ENCODE data around the gene MCM7. TPM values are rescaled to one million over a fixed set of nuclear protein-coding genes. Genes with fewer than 3 reads are reported as not detected.
A peak's percentile ranks its signal among the peaks of the same experiment; 100 is the strongest.

Gene MCM7
- total and polyA plus RNA-seq, 5 experiments from 2014 or later, result 28.7 to 161 (median 46.6) TPM

DNA sequence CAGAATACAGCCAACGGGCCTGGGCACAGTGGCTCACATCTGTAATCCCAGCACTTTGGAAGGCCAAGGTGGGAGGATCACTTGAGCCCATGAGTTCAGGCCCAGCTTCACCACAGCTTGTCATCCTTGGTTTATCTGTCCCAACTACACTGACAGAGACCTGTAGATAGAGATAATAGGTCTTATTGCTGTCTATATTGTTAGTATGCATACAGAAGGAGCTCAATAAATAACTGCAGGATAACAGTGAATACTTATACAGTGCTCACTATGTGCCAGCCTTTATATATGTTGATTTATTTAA, 19.5 kb upstream of the MCM7 start:
- Mint-ChIP-seq H3K27ac (peak overlapping the region; percentile 96 to 100 (median 99)), H3K36me3 (peaks cover 0 to 8% (median 0%) of the 10 kb centered on the region in 3 donors), H3K27me3 (no peaks in the 10 kb centered on the region), H3K4me1 (peaks cover 15 to 53% (median 44%) of the 10 kb centered on the region in 4 donors), H3K4me3 (peak overlapping the region; percentile 91 to 99 (median 97)), H3K9me3 (no peaks in the 10 kb centered on the region)
- DNase-seq (no peak), ATAC-seq (no peak)
- POLR2A ChIA-PET, result interaction anchor here (0.6 to 15.9 kb wide), 20 partner anchors 8 to 654 kb away, joined by 3 to 252 read pairs (median 4); partner anchors contain the start of genes AP4M1, ATP5MF, COPS6 and FBXO24

DNA sequence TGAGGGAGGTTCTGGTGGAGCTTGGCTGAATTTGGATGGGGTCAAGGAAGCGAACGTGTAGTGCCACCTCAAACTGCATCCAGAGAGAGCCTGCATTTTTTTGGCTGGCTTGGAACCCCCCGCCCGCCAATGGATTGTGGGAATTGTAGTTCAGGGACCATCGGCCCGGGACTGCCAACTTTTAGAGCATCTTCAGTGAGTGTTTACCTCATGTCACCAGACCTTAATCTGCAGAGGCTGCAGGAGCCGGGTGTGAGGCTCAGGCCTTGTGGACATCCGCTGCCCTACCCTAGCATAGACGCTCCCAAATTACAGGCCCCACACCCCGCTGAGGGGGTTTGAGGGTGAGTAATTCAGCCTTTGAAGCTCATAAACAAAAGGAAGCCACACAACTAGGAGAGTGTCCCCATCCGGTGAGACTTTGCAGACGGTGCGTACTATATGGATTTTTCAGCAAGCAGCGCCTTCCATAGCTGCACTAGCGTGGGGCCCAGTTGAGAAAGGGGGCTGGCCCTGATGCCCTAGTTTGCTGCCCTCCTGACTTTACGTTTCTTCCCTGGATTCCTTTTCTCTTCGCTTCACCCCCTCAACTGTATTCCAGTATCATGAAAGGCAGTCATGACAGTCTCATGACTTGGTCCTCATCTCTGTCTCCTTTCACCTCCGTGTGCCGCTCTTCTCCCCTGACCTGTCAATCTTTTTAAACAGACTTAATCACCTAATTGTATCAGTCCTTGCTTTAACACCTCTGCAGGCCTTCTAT, 19.0 kb upstream of the MCM7 start:
- no peaks in the 10 kb centered on the region for H3K9me3 Mint-ChIP-seq
- H3K27me3 Mint-ChIP-seq, result no peaks in the 10 kb centered on the region
- H3K27ac Mint-ChIP-seq, result peak overlapping the region; percentile 96 to 100 (median 99)
- peaks cover 0 to 8% (median 0%) of the 10 kb centered on the region in 3 donors for H3K36me3 Mint-ChIP-seq
- ATAC-seq, result peak; percentile 68 to 69
- peak overlapping the region; percentile 91 to 99 (median 97) for H3K4me3 Mint-ChIP-seq
- DNase-seq, result peak; percentile 55 to 84 (median 70)
- H3K4me1 Mint-ChIP-seq, result peaks cover 15 to 48% (median 39%) of the 10 kb centered on the region in 4 donors
- POLR2A ChIA-PET, result interaction anchor here (0.6 to 15.9 kb wide), 21 partner anchors 8 to 654 kb away, joined by 3 to 252 read pairs (median 4); partner anchors contain the start of genes AP4M1, ATP5MF, COPS6 and FBXO24

DNA sequence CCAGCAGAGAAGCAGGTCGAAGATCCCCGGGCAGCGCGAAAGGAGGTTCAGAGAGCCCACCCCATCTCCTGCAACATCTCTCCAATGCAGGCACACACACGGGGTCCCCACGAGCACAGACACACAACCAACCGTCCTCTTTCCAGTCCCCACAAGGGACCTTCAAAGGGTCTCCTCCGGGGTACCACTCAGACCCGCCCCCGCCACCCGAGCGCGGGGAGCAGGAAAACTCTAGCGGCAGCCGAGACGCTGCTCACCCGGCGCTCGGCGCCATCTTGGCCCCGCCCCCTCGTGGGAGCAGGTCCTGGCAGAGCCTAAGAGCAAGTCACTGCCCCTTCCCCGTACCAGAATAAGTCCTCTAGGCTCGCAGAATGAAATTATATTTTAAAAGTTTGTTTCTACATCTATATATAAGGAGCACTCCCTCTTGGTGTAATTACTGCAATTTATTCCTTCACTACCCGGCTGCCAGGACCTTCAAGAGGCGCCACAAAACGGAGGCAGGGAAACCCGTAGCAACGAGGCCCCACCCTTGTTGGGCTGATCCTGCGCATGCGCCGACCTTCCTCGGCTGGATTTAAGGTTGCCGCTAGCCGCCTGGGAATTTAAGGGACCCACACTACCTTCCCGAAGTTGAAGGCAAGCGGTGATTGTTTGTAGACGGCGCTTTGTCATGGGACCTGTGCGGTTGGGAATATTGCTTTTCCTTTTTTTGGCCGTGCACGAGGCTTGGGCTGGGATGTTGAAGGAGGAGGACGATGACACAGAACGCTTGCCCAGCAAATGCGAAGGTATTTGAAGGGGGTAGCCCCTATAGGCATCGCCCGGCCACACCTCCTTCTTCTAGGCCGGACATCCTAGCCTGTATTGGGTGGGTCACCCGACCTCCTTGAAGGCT, 18.1 kb upstream of the MCM7 start, which contains the start of the genes CNPY4 and TAF6:
Gene CNPY4 (plus strand): TSS at position 563 of the 898 bp plus-strand sequence. CDS start 111 bp downstream, at position 674.
Gene TAF6 (minus strand): TSS at position 287 of the 898 bp plus-strand sequence. CDS start 5,149 bp downstream, outside the sequence.
- H3K27me3 Mint-ChIP-seq, result no peaks in the 10 kb centered on the region
- peaks cover 11 to 40% (median 31%) of the 10 kb centered on the region in 4 donors for H3K4me1 Mint-ChIP-seq
- DNase-seq, result peak; percentile 90 to 97 (median 94)
- POLR2A ChIA-PET, result interaction anchor here (0.6 to 15.9 kb wide), 17 partner anchors 9 to 350 kb away, joined by 3 to 252 read pairs (median 4); partner anchors contain the start of genes AP4M1, COPS6, GAL3ST4 and LAMTOR4
- peak within 1 kb of the TSS; percentile 91 to 99 (median 97) for H3K4me3 Mint-ChIP-seq
- H3K36me3 Mint-ChIP-seq, result peaks cover 0 to 8% (median 0%) of the 10 kb centered on the region in 3 donors
- no peaks in the 10 kb centered on the region for H3K9me3 Mint-ChIP-seq
- H3K27ac Mint-ChIP-seq, result peak within 1 kb of the TSS; percentile 96 to 100 (median 99)
- ATAC-seq, result peak; percentile 72 to 74

DNA sequence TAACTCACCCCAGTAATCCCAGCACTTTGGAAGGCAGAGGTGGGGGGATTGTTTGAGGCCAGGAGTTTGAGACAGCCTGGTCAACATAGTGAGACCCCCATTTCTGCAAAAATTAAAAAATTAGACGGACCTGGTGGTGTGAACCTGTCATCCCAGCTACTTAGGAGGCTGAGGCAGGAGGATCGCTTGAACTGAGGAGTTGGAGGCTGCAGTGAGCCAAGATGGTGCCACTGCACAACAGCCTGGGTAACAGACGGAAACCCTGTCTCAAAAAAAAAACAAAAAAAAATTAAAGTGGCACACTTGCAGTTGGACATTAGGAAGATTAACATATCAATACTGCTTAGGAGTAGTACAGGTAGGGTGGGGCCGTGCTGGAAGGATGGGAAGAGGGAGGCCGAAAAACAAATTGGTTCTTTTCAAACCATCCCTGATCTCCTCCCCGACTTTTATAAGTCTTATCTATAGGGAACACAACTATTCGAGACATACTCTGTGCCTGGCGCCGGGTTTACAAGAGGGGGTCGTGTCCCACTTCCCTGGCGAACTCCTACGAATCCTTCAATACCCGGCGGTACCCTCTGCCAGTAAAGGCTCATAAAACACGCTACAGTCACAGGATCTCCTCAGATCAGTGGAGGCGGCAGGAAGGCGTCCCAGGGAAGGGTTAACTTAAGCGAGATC, 17.3 kb upstream of the MCM7 start:
- DNase-seq, result no peak
- peaks cover 11 to 38% (median 28%) of the 10 kb centered on the region in 4 donors for H3K4me1 Mint-ChIP-seq
- H3K27me3 Mint-ChIP-seq, result no peaks in the 10 kb centered on the region
- POLR2A ChIA-PET, result interaction anchor here (0.7 to 15.9 kb wide), 3 partner anchors 8 to 17 kb away, joined by 3 to 252 read pairs (median 13); partner anchors contain the start of genes AP4M1, MBLAC1 and MCM7
- peak overlapping the region; percentile 96 to 100 (median 99) for H3K27ac Mint-ChIP-seq
- H3K4me3 Mint-ChIP-seq, result peak overlapping the region; percentile 91 to 99 (median 97)
- peaks cover 0 to 12% (median 0%) of the 10 kb centered on the region in 3 donors for H3K36me3 Mint-ChIP-seq
- no peak for ATAC-seq
- no peaks in the 10 kb centered on the region for H3K9me3 Mint-ChIP-seq

DNA sequence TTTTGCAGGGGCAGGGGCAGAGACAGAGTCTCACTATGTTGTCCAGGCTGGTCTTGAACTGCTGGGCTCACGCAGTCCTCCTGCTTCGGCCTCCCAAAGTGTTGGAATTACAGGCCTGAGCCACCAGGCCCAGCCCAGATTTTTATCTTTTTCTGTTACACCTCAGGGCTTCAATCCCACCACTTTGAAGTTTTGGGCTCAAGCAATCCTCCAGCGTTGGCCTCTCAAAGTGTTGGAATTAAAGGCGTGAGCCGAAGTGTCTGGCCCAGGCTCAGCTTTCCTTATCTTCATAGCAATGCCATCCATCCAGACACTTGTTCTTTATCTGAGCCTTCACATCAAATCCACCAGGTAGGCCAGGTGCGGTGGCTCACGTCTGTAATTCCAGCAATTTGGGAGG, 13.8 kb upstream of the MCM7 start:
- Mint-ChIP-seq H3K27me3 (no peaks in the 10 kb centered on the region), H3K9me3 (no peaks in the 10 kb centered on the region), H3K27ac (no peak overlapping the region), H3K4me1 (peaks cover 8 to 22% (median 16%) of the 10 kb centered on the region in 4 donors), H3K36me3 (peaks cover 0 to 40% (median 5%) of the 10 kb centered on the region in 3 donors), H3K4me3 (no peak overlapping the region)
- DNase-seq, result no peak
- ATAC-seq, result no peak
- POLR2A ChIA-PET, result interaction anchor here (0.9 to 1.4 kb wide), 3 partner anchors 10 to 13 kb away, joined by 3 to 7 read pairs (median 5); partner anchors contain the start of gene MBLAC1

DNA sequence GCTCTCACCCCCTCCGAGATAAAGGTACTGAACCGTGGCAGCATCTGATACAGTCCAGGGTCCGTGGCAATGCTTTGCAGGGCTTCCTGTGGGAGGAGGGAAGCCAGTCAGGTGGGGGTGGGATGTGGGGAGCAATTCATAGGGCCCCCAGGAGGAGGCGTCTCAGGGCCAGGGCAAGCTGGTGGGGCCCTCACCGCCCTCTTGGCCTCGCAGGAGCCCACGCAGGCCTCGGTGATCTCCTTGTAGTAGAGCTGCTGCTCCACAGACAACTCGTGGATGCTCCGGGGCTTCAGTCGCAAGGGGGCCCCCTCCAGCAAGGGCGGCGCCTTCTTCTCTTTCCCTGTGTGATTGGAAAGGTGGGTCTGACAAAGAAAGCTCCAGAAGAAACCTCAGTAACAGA, 10.7 kb upstream of the MCM7 start:
- no peak overlapping the region for H3K27ac Mint-ChIP-seq
- no peaks in the 10 kb centered on the region for H3K27me3 Mint-ChIP-seq
- POLR2A ChIA-PET, result interaction anchor here (0.6 to 4.1 kb wide), 2 partner anchors 10 to 76 kb away, joined by 3 to 27 read pairs; partner anchors contain the start of genes AP4M1 and MCM7
- no peaks in the 10 kb centered on the region for H3K9me3 Mint-ChIP-seq
- H3K4me3 Mint-ChIP-seq, result no peak overlapping the region
- ATAC-seq (no peak), DNase-seq (no peak)
- peaks cover 0 to 67% (median 8%) of the 10 kb centered on the region in 3 donors for H3K36me3 Mint-ChIP-seq
- H3K4me1 Mint-ChIP-seq, result peaks cover 0 to 8% (median 5%) of the 10 kb centered on the region in 4 donors

DNA sequence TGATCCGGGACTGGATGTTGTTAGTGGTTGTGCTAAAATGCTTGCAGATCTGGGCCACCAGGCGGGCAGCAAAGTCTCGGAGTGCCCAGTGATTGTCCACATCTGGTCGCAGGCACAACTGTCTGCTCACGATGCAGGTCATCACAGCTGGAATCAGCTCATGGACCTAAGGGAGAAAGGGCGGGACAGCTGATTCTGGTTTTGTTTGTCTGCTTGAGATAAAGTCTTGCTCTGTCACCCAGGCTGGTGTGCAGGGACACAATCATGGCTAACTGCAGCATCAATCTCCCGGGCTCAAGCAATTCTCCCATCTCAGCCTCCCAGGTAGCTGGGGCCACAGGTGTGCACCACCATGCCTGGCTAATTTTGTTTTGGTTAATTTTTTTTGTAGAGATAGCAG, 10.0 kb upstream of the MCM7 start:
- POLR2A ChIA-PET, result interaction anchor here (0.6 to 4.1 kb wide), 3 partner anchors 9 to 75 kb away, joined by 3 to 27 read pairs (median 4); partner anchors contain the start of genes AP4M1 and MCM7
- no peaks in the 10 kb centered on the region for H3K9me3 Mint-ChIP-seq
- ATAC-seq (no peak), DNase-seq (no peak)
- H3K27ac Mint-ChIP-seq, result no peak overlapping the region
- H3K36me3 Mint-ChIP-seq, result peaks cover 0 to 71% (median 8%) of the 10 kb centered on the region in 3 donors
- H3K27me3 Mint-ChIP-seq, result no peaks in the 10 kb centered on the region
- H3K4me1 Mint-ChIP-seq, result peaks cover 0 to 3% (median 1%) of the 10 kb centered on the region in 4 donors
- H3K4me3 Mint-ChIP-seq, result no peak overlapping the region

DNA sequence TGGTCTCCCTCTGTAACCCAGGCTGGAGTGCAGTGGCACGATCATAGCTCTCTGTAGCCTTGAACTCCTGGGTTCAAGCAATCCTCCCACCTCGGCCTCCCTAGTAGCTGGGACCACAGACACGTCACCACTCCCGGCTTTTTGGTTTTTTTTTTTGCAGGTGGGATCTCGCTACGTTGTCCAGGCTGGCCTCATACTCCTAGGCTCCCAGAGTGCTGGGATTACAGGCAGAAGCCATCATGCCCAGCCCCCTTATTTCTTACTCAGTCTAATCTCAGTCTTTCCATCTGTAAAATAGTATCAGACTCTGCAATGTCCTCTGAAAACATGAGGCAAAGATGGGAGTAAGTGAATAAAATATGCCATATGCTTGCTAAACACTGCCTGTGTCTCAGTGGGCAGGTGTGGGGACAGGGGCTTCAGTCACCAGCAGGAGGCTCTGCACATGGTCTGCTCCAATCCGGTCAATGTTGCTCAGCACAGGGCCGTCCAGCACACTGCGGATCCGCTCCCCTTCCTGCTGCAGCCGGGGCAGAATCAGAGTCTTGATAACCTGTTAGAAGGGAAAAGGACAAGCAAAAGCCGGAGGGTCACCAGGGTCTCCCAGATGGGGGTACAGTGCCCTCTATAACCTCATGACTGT, 8.4 kb upstream of the MCM7 start:
- DNase-seq (no peak), ATAC-seq (no peak)
- no peaks in the 10 kb centered on the region for H3K27me3 Mint-ChIP-seq
- no peak overlapping the region for H3K4me3 Mint-ChIP-seq
- H3K27ac Mint-ChIP-seq, result no peak overlapping the region
- H3K4me1 Mint-ChIP-seq, result peaks cover 0 to 2% (median 0%) of the 10 kb centered on the region in 4 donors
- POLR2A ChIA-PET, result interaction anchor here (0.7 kb wide), 1 partner anchor 55 kb away, joined by 3 read pairs; no protein-coding TSS in a partner anchor
- H3K9me3 Mint-ChIP-seq, result no peaks in the 10 kb centered on the region
- H3K36me3 Mint-ChIP-seq, result peaks cover 0 to 67% (median 8%) of the 10 kb centered on the region in 3 donors

DNA sequence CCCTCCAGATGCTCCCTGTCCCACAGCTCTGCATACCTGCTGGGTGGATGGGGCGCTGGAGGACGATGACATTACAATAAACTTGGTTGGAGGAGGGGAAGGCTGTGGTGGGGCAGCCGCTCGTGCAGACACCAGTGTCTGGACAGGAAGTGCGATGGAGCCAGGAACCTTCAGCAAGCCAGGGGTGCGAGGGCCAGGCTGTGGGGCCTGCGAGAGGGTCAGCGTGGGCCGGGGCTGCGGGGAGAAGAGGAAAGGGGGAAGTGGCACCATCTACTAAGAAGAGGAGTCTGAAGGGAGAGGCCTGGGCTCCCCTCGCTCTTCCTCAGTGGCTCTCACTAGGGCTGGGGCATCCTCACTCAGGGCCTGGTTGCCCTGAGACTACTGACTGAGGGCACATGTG, 6.7 kb upstream of the MCM7 start:
- Mint-ChIP-seq H3K36me3 (peaks cover 0 to 62% (median 7%) of the 10 kb centered on the region in 3 donors), H3K27me3 (no peaks in the 10 kb centered on the region), H3K9me3 (no peaks in the 10 kb centered on the region), H3K4me3 (peak overlapping the region in 1 of 10 donors; percentile 14), H3K4me1 (peaks cover 0 to 4% (median 3%) of the 10 kb centered on the region in 4 donors), H3K27ac (no peak overlapping the region)
- POLR2A ChIA-PET, result no interaction called here
- DNase-seq (no peak), ATAC-seq (no peak)

DNA sequence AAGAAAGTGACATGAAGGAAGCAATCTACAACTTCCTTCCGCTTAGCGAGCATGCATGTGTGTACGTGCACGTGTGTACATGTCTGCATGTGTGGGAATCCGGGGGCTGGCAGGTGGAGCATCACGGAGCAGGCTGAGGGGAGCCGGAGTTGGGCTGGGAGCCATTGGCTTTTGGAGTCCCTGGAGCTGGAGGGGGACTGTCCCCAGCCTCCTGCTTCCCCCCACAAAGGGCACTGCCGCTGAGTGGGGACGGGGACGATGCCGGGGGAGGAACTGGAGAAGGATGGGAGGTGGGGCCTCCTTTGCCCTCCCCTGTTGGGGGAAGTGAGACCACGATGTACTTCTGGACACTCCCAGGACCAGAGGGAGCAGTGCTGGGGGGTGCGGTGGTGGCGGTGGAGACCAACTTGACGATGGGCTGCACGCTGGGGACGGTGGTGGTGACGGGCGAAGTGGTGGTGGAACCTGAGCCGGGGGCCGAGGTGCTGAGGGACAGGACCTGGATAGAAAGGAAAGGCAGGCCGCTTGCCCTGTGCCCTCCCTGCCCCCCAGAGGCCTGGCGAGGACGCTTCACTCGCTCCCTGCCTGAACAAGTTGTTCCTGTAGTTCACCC, 6.0 kb upstream of the MCM7 start:
- Mint-ChIP-seq H3K4me1 (peaks cover 3 to 10% (median 6%) of the 10 kb centered on the region in 4 donors), H3K27ac (peak overlapping the region in 2 of 10 donors; percentile 56 to 78), H3K36me3 (peaks cover 0 to 56% (median 7%) of the 10 kb centered on the region in 3 donors), H3K4me3 (no peak overlapping the region), H3K27me3 (no peaks in the 10 kb centered on the region), H3K9me3 (no peaks in the 10 kb centered on the region)
- no peak for ATAC-seq
- POLR2A ChIA-PET, result no interaction called here
- no peak for DNase-seq

DNA sequence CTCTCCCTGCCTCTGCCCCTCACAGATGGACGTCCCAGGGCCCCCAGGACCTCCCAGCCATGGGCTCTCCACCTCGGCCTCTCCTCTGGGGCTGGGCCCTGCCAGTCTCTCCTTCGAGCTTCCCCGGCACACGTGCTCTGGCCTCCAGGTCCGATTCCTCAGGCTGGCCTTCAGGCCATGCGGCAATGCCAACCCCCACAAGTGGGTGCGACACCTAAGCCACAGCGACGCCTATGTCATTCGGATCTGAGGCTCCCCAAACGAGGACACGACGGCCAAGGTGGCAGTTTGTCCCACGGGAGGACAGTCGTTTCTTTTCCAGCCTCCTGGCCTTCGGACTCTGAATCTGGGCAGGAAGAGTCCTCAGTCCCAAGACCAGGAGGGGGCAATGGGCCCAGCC, 5.4 kb upstream of the MCM7 start:
- H3K27ac Mint-ChIP-seq, result peak overlapping the region in 1 of 10 donors; percentile 78
- H3K9me3 Mint-ChIP-seq, result no peaks in the 10 kb centered on the region
- H3K36me3 Mint-ChIP-seq, result peaks cover 0 to 50% (median 7%) of the 10 kb centered on the region in 3 donors
- DNase-seq (no peak), ATAC-seq (no peak)
- peaks cover 3 to 11% (median 6%) of the 10 kb centered on the region in 4 donors for H3K4me1 Mint-ChIP-seq
- H3K27me3 Mint-ChIP-seq, result no peaks in the 10 kb centered on the region
- POLR2A ChIA-PET, result interaction anchor here (0.5 to 1.1 kb wide), 2 partner anchors 13 to 75 kb away, joined by 3 read pairs; no protein-coding TSS in a partner anchor
- no peak overlapping the region for H3K4me3 Mint-ChIP-seq
